HepG2 (cell line): ENCODE data around the gene RAC2. TPM values are rescaled to one million over a fixed set of nuclear protein-coding genes. Genes with fewer than 3 reads are reported as not detected.

Source experiments
- CCDC6 ChIP-seq: sonication (generic); formaldehyde crosslinking; IDR thresholded peaks from 2 replicates; pipeline ENCODE4 v1.8.1; 2022; ENCODE audit warnings: mild to moderate bottlenecking, missing genetic modification reagents, moderate library complexity
- GLMP ChIP-seq: sonication (generic); formaldehyde crosslinking; IDR thresholded peaks from 2 replicates; pipeline ENCODE4 v1.9.0; 2021; ENCODE audit warnings: missing genetic modification reagents, mild to moderate bottlenecking, borderline replicate concordance
- HNF1A ChIP-seq, 2 experiments: sonication (generic) in 1 of 2; formaldehyde crosslinking in 1 of 2; IDR thresholded peaks; 2 replicates each; pipeline versions ENCODE4 v1.4.0 to v1.6.1; 2016 to 2020; ENCODE audit warnings: borderline replicate concordance in 1 of 2, low read depth in 1 of 2, mild to moderate bottlenecking in 1 of 2, missing genetic modification reagents in 1 of 2
- HNF4A ChIP-seq: sonication (generic); formaldehyde crosslinking; IDR thresholded peaks from 2 replicates; pipeline ENCODE4 v1.4.0; 2020; ENCODE audit warnings: missing genetic modification reagents
- MAFK ChIP-seq, 2 experiments: IDR thresholded peaks in 1 of 2; conservative IDR thresholded peaks in 1 of 2; 2 replicates each; pipeline ENCODE4 v1.6.1; 2011; ENCODE audit warnings: improper control_type of control experiment in 2 of 2, low read length in 2 of 2
- NR2C2 ChIP-seq: sonication (generic); formaldehyde crosslinking; IDR thresholded peaks from 2 replicates; pipeline ENCODE4 v1.4.0; 2020; ENCODE audit warnings: missing genetic modification reagents, mild to moderate bottlenecking, moderate library complexity, borderline replicate concordance
- NR2F6 ChIP-seq, 2 experiments: IDR thresholded peaks; 2 replicates each; pipeline ENCODE4 v1.6.1; 2016; ENCODE audit warnings: antibody characterized with exemption in 1 of 2, mild to moderate bottlenecking in 1 of 2
- RBFOX2 ChIP-seq: fragments of 200-400 bp; formaldehyde crosslinking; IDR thresholded peaks from 2 replicates; pipeline ENCODE4 v1.6.1; 2017; ENCODE audit warnings: low read depth, mild to moderate bottlenecking, low read length
- STAG1 ChIP-seq: sonication (generic); formaldehyde crosslinking; IDR thresholded peaks from 2 replicates; pipeline ENCODE4 v1.4.0; 2020; ENCODE audit warnings: missing genetic modification reagents
- ZNF639 ChIP-seq: conservative IDR thresholded peaks from 2 replicates; pipeline ENCODE4 v1.6.1; 2018; ENCODE audit warnings: missing genetic modification reagents
- ZNF878 ChIP-seq: sonication (generic); formaldehyde crosslinking; IDR thresholded peaks from 2 replicates; pipeline ENCODE4 v1.8.1; 2023; ENCODE audit warnings: mild to moderate bottlenecking, missing genetic modification reagents, moderate library complexity
- polyA plus RNA-seq, 8 experiments: library from polyadenylated mRNA; depleted of rRNA in 3 of 8; stranded (reverse) in 7 of 8; unstranded in 1 of 8; fragments of >200 nt; fragmentation: Illumina TruSeq in 4 of 8; extraction: Trizol in 4 of 8; gene quantifications; 2 replicates each; pipeline versions ENCODE4 v1.2.1 to v1.2.3, GENCODE V29; 2011 to 2016; ENCODE audit warnings: low read depth in 4 of 8, missing spikeins in 1 of 8, mixed read lengths in 1 of 8; ENCODE audit not compliant: insufficient read depth in 1 of 8
- total RNA-seq, 5 experiments: library from RNA; depleted of rRNA; stranded (reverse); fragments of >200 nt; fragmentation: Illumina TruSeq; extraction: Trizol; gene quantifications; 2 replicates each; pipeline ENCODE4 v1.2.3, GENCODE V29; 2016; ENCODE audit warnings: low read depth in 1 of 5

The RAC2 gene
- total and polyA plus RNA-seq, 2 of the 13 experiments (the other 11 are each of a cell fraction or from before 2014, with no cell fraction given): 0.73 TPM; not detected in 1

- TF ChIP-seq NR2F6 (IDR thresholded peaks at IDR 0.05): no peak
- 0 out of 2 replicates have a peak, but pooled peaks have one; percentile 12 for TF ChIP-seq NR2F6 (CRISPR knock-in tag; IDR thresholded peaks at IDR 0.05)
- peak; percentile 35; the same call in 1 of the 2 replicates for TF ChIP-seq HNF4A (CRISPR knock-in tag)
- TF ChIP-seq RBFOX2: no peak
- TF ChIP-seq NR2C2: no peak
- TF ChIP-seq MAFK (conservative IDR thresholded peaks at IDR 0.05 in 1 of 2, IDR thresholded peaks at IDR 0.05 in 1 of 2; ENCODE audit: low read length in 2 of 2): peak in 1 of 2 experiments; percentile 19; a peak in 1 of 4 replicates
- peak; percentile 33; the same call in 1 of the 2 replicates for TF ChIP-seq ZNF639 (CRISPR knock-in tag)
- no peak for TF ChIP-seq STAG1 (CRISPR knock-in tag)
- TF ChIP-seq CCDC6 (CRISPR knock-in tag): peak; percentile 75; the same call in 1 of the 2 replicates
- peak; percentile 71; the same call in 1 of the 2 replicates for TF ChIP-seq ZNF878 (CRISPR knock-in tag)
- TF ChIP-seq GLMP (CRISPR knock-in tag): no peak
- no peak for TF ChIP-seq HNF1A (IDR thresholded peaks at IDR 0.05; ENCODE audit: low read depth)
- 0 out of 2 replicates have a peak, but pooled peaks have one; percentile 0 for TF ChIP-seq HNF1A (CRISPR knock-in tag; IDR thresholded peaks at IDR 0.05; ENCODE audit: borderline replicate concordance)
Observed at GRCh38 chr22:37199760-37200108, 44.3 kb downstream of the RAC2 start (continued).
